ENCODE measurements around the gene WWP2.

Gene WWP2

DNA sequence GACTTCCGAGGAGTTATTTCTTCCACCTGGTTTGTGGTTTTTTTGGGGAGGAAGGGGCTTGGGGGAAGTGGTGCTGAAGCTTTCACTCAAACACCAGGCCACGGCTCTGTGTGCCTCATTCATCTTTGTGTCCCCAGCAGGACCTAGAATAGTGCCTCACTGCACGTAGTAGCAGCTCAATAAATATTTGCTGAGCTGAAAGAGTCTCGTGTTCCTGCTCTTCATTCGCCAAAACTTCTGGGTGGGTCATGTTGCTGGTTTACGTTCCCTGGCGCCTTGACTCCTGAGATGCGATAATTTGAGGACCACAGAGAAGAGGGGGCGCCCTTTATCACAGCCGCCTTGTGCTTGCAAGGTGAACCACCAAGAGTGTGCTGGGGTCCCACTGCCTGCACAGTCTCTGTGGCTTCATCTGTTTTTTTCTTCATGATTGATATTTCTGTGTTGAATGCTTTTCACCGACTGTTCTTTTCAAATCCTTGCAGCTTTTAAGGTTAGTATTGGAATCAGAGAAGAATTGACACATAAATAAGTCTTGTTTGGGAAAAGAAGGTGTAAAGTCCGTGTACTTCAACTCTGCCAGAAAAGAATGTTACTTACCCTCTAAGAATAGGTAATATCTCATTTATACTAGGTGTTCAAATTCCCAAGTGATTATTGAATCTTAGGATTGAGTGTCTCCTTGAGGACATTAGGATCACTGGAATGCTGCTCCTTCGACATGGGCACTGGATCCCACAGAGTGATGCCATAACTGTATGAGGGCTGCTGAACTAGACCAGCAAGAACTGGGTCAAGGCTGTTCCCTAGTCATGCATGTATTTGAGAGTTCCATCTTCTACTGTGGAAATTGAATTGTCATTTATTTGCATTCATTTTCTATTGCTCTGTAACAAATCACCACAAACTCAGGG is 96.3 kb downstream of the WWP2 start:
- no peak for DNase-seq (ENCODE audit: low read depth, low spot score)

DNA sequence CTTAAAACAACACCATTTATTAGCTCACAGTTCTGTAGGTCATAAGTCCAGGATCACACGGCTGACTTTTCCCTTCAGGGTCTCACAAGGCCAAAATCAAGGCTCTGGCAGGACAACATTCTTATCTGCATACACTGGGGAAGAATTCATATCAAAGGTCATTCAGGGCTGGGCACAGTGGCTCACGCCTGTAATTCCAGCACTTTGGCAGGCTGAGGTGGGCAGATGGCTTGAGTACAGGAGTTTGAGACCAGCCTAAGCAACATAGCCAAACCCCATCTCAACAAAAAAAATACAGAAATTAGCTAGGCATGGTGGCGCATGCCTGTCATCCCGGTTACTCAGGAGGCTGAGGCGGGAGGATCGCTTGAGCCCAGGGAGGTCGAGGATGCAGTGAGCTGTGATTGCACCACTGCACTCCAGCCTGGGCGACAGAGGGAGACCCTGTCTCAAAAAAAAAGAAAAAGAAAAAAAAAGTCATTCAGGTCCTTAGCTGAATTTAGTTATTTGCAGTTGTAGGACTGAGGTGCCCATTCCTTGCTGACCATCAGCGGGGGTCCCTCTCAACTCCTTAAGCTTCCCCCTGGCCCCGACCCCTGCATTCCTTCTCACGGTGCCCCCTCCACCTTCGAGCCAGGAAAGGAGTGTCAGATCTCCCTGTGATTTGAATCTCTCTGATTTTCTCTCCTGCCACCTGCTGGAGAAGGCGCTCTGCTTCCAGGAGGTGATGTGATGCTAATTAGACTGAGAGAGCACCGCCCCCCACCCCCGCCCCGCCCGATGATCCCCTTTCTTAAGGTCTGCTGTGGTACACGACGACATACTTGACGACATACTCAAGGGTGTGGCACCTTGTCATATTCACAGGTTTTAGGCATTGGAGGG is 97.2 kb downstream of the WWP2 start:
- peak; percentile 53 for DNase-seq (ENCODE audit: low read depth, low spot score)

DNA sequence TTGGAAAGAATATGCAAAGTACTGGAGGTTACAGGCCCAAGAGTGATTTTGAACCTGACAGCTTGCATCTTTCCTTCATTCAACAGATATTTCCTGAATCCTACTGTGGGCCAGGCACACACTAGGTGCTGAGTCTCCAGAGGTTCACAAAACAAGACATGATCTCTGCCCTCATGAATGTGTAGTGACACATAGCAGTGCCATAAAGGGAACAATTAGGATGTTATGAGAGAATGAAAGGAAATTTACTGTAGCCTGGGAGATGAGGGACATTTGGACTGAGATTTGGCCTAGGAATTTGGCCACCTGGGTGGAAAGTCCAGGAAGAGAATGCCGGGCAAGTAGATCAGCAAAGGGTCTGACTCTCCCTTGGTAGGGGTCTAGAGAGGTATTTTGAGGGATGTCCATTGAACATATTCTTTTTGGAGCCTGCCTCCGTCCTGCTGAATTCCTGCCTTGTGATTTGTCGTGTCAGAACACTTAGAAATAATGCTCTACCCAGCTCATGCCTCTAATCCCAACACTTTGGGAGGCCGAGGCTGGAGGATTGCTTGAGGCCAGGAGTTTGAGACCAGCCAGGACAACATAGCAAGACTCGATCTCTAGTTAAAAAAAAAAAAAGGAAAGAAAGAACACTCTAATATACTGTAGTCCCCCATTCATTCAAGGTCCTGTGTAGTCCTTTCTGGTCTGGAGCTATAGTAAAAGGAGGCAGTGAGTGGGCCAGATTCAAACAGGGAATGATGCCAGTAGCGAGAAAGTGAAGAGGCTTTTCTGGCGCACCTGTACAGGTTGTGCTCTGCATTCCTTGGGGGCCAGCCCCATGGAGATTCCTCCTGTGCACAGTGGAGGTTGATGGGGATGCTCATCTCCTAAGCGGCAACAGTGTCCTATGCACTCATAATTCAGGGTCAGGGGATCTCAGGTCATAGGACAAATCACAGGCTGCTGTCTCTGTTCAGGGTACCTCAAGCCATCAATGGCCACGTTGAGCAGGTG is 98.4 kb downstream of the WWP2 start:
- DNase-seq (ENCODE audit: low read depth, low spot score) = no peak

DNA sequence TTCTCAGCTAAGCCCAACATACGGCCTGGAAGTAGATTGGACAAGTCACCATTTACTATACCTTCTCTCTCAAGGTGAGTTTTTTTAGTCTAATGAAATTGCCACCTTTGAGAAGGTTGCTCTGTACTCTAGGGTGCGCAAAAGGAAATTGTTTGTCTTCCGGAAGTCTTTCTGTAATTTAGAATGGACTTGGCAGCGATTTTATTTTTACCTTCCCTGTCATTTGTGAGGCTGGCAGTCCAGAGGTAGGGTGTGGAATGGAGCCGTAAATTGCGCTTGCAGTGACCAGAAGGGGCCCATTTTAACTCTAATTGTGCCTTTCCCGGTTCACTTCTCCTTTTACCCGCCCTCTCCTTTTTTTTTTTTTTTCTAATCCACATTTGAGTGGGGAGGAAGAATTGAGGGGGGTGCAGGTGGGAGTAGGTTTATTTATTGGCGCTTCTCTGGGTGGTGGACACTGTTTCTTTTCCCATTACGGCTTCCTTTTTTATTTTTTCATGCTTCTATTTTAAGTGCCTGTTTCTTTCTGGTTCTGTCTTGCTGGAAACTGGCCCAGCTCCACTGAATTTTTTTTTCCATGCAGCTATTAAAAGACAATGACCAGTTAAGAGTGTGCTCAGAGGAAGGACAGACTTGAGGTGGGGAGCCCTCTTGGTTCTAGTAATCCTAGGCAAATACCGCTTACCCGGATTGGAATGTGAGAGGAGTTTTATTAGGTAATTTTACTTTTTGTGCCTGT is 99.3 kb downstream of the WWP2 start:
- peak; percentile 83 for DNase-seq (ENCODE audit: low read depth, low spot score)

DNA sequence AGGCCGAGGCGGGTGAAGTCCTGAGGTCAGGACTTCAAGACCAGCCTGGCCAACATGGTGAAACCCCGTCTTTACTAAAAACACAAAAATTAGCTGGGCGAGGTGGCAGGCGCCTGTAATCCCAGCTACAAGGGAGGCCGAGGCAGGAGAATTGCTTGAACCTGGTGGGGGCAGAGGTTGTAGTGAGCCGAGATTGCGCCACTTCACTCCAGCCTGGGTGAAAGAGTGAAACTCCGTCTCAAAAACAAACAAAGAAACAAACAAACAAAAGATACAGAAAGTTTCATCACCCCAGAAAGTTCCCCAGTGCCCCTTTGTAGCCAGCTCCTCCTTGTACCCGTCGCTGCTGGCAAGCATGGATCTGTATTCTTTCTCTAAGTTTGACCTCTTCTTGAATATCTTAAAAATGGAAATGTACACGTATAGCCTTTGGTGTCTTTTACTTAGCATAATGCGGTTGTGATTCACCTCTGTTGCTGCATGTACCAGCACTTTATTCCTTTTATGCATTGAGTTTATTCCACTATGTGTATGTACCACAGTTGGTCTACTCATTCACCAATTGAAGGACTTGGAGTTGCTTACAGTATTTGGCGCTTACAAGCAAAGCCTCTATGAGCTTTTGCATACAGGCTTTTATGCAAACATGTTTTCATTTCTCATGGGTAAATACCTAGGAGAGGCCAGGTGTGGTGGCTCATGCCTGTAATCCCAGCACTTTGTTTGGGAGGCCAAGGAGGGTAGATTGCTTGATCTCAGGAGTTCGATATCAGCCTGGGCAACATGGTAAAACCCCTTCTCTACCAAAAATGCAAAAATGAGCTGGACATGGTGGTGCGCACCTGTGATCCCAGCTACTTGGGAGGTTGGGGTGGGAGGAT is 101.5 kb downstream of the WWP2 start:
- no peak for DNase-seq (ENCODE audit: low read depth, low spot score)

DNA sequence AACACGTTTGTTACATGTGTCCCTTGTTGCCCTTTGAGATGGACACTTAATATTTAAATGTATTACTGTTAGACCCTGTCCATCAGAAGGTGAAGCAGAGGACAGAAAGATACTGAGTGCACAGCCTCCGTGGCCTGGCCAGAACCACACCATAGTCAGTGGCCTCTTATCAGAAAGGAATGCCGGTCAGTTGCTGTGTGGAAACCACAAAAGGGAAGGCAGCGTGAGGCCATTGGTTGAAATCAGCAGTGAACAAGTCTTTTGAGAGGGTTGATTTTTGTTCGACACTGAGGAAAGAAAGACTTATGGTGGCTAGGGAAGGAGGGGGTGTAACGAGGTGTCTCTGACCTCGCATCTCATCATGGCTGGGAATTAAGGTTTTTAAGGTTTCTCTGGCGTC is 103.6 kb downstream of the WWP2 start:
- DNase-seq (ENCODE audit: low read depth, low spot score) = peak; percentile 93

DNA sequence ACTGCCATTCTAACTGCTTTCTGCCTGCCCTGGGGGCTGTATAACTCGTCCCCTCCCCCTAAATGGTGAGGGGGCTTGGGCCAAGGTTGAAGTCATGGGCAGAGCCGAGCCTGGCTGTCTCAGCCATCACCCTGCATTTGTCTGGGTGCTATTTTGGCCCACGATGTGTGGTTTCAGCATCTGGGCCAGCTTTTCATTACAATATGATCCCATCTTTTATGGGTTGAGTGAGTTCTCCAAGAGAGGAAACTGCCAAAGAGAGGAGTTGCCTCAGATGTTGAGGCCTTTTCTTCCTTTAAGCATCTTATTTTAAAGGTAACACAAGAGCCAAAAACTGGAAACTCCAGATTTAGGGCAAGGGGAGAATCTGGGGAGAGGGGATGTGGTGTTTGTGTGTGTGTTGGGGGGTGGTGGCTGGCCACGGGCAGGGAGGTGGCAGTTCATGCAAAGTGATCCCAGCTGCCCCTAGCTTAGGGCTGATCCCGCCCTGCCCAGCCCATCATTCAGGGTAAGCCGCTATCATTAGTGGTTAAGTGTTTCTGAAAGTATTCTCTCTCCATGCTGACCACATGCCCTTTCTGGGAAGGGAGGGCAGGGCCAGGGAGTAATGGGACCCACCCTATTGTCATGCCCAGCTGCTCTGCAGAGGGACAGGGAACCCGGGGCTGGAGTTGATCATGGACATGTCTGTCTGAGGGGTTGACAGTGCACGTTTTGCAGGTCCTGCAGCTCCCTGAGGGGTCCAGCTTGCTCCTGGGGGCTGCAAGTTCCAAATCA is 105.8 kb downstream of the WWP2 start:
- DNase-seq (ENCODE audit: low read depth, low spot score) = peak; percentile 43

DNA sequence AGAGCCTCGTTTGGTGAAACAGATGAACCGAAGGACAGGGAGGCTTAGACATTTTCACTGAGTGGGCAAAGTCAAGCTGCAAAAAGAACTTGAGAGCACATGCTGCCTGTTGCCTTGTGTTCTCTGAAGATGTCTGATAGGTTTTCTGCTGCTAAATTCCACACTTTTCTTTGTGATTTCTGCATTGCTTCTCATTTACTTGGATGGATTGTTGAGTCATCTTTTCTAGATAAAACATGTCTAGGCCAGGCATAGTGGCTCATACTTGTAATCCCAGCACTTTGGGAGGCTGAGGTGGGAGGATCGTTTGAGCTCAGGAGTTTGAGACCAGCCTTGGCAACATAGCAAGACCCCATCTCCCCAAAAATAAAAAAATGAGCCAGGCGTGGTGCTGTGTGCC is 108.6 kb downstream of the WWP2 start:
- no peak for DNase-seq (ENCODE audit: low read depth, low spot score)

DNA sequence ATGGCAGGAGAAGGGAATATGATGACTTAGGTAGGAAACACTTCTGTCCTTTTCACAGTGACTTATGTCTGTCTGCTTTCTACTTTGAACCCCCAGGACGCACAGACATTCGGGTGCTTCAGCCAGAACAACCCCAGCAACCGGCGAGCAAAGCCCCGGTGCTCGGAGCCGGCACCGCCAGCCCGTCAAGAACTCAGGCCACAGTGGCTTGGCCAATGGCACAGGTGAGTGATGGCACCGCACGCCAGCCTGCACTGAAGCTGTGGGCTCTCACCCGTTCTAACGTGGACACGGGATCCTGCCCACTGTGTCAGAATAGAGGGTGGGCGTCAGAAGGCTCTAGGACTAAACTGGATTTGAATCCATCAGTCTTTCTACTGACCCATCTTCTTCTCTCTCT is 109.6 kb downstream of the WWP2 start:
- no peak for DNase-seq (ENCODE audit: low read depth, low spot score)

DNA sequence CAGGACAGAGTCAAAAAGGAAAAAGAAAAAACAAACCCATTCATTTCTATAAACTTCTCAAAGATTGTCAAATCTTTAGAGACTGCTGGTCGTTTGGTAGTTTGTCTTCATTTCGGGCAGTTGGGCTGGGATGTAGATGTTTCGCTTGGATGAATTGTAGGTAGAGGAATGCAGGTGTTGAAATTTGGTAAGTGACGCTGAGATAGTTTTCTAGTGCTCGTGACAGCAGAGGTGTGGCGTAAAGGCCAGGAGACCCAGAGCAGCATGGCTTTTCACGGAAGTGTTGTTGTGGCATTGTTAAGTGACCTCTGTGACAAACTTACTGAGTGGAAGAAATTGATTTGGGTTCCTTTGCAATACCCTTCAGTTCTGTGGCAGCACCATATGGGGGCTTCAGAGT is 110.8 kb downstream of the WWP2 start:
- no peak for DNase-seq (ENCODE audit: low read depth, low spot score)

DNA sequence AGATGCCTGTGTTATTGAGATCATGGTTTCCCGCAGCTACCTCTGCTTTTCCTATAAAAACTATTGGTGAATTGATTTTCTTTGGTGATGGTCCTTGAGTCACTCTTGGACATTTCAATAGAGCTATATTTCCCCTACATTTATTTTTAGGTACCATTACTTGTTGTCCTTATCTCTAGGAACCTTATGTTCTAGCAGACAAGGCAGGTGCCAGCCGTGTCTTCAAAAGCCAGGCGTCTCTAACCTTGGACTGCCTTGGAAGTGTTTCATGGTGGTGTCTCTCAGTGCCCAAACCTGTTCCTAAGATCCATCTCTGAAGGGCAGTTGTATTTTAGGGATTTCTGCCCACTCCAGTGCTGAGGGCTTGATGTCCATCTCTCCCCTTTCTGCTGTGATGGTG is 111.7 kb downstream of the WWP2 start:
- no peak for DNase-seq (ENCODE audit: low read depth, low spot score)

DNA sequence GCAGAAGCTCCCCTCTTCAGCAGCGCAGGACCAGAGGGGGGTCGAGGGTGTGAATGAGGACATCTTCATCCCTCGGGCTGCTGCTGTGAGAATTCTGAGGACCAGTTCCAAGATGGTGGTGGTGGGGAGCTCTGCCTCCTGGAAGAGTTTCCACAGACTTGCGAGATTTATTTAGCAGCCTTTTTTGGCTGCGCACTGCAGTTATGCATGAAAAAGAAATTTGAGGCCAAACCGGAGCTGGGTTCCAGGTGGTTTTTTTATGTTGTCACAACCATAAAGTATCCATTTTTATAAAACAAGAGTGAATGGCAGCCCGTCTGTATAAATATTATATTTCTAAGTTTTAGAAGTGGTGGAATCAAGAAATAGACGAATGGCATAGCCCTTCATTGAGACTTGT is 112.1 kb downstream of the WWP2 start:
- DNase-seq (ENCODE audit: low read depth, low spot score) = no peak

DNA sequence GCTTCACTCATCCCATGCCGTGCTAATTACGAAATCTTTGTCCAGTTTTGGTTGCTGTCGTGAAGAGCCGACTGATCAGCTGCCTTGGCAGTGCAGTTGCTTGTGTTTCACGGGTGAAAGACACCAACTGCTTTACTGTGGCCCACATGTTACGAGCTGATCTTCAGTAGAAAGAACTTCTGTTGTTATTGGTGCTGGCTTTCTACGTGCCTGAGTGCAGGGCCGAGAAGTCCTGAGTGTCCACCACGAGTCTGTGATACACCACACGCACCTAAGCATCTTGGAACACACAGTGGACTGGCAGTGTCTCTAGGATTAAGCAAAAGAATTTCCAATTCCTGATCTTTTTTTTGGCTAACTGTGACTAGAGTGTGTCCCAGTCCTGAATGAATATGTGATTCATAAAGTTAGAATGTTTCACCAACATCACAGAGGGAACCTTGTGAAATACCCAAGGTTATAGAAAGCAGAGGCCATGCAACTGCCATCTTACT is 118.6 kb downstream of the WWP2 start:
- no peak for DNase-seq (ENCODE audit: low read depth, low spot score)

DNA sequence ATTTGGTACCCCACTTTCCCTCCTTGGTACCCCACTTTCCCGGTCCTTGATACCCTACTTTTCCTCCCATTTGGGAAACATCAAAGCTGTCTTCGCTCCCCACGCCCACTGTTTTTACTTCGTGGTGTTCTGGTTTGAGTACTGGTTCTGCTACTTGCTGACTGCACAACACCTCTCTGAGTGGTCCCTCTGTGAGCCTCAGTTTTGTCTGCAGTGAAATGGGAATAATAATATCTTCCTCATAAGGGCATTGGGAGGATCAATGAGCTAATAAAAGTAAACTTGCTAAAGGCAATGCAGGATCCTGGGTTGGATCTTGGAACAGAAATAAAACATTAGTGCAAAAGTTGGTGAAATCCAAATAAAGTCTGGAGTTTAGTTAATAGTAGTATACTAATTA is 119.0 kb downstream of the WWP2 start:
- DNase-seq (ENCODE audit: low read depth, low spot score) = no peak

DNA sequence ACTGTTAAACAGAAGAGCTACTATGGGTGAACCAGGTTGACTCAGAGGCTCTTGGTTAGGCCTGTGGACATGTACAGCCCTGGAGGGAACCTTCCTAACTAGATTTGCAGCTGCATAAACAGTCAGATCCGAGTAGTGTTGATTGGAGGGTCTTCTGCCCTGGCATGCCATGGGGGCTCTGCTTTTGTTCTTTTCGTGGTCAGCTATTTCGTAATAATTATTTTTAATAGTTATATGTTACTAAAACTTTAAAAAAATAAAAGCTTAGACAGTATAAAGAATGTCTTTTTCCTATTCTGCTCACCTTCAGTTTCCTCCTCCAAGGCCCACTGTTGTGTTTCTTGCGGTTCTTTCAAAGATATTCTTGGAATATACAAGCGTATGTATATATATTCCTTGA is 121.6 kb downstream of the WWP2 start:
- no peak for DNase-seq (ENCODE audit: low read depth, low spot score)

DNA sequence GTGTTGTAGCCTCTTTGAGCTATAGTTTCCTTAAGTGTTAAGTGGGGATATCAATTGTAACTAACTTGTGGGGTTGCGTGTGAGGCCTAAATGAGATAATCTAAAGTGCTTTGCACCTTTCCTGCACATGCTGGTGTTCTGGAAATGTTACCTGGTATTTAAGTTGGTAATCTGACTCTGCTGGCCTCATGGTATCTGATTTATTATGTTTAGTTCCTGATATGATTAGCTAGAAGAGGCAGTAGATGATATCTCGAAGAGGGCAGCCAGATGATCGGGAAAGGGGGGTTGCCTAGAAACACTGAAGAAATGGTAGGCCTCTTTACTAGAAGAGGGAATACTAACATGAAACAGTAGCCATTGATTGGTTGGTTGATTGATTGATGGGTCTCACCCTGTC is 123.6 kb downstream of the WWP2 start:
- DNase-seq (ENCODE audit: low read depth, low spot score) = no peak

DNA sequence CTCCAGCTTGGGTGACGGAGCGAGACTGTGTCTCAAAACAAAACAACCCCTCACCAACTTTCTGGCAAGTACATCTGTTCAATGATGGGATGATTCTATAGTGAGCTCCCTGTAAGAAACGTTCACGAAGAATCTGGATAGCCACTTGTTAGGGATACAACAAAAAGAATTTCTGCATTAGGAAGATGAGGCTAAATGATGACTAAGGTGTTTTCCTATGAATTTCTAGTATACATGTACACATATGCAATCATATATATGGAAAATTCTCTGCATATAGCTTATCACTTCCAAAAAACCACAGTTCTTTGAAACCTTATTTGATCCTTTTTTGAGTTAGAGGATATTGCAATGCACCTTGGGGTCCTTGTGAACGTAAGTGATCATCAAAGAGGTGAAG is 124.6 kb downstream of the WWP2 start:
- DNase-seq (ENCODE audit: low read depth, low spot score) = no peak

DNA sequence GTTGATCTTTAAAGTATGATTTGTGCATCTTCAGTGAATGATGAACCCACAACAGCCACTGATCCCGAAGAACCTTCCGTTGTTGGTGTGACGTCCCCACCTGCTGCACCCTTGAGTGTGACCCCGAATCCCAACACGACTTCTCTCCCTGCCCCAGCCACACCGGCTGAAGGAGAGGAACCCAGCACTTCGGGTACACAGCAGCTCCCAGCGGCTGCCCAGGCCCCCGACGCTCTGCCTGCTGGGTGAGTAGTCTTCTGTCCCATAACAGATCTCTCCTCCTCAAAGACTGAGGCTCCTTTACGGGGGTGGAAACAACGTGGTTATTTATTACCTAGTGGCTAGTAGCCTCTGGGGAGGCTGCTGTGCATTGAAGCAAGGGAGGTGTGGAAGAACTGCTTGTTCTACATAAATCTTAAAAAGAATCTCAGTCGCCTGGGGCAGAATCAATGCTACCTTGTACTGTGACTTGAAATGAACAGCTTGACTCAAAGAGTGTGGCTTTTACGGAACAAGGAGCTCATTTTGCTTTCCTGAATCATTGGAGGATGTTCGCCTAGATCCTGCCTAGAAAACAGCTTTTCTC is 126.0 kb downstream of the WWP2 start:
- DNase-seq (ENCODE audit: low read depth, low spot score) = no peak
